Uterus (tissue), 2 donors: ENCODE measurements around the gene HCFC1.

ENCODE experiments used
- CTCF ChIP-seq, 4 experiments: fragments of 200-600 bp in 2 of 4; fragments of 450-650 bp in 2 of 4; sonication (generic) in 2 of 4; IDR thresholded peaks; one replicate each; pipeline ENCODE4 v1.5.1; 2016 to 2019; ENCODE audit warnings: antibody characterized with exemption in 4 of 4, mild to moderate bottlenecking in 2 of 4, moderate library complexity in 1 of 4
- POLR2A ChIP-seq, 2 donors: fragments of 450-650 bp; IDR thresholded peaks; one replicate each; pipeline ENCODE4 v1.6.1; 2016; ENCODE audit warnings: antibody characterized with exemption in 2 of 2, mild to moderate bottlenecking in 1 of 2, moderate library complexity in 1 of 2

DNA sequence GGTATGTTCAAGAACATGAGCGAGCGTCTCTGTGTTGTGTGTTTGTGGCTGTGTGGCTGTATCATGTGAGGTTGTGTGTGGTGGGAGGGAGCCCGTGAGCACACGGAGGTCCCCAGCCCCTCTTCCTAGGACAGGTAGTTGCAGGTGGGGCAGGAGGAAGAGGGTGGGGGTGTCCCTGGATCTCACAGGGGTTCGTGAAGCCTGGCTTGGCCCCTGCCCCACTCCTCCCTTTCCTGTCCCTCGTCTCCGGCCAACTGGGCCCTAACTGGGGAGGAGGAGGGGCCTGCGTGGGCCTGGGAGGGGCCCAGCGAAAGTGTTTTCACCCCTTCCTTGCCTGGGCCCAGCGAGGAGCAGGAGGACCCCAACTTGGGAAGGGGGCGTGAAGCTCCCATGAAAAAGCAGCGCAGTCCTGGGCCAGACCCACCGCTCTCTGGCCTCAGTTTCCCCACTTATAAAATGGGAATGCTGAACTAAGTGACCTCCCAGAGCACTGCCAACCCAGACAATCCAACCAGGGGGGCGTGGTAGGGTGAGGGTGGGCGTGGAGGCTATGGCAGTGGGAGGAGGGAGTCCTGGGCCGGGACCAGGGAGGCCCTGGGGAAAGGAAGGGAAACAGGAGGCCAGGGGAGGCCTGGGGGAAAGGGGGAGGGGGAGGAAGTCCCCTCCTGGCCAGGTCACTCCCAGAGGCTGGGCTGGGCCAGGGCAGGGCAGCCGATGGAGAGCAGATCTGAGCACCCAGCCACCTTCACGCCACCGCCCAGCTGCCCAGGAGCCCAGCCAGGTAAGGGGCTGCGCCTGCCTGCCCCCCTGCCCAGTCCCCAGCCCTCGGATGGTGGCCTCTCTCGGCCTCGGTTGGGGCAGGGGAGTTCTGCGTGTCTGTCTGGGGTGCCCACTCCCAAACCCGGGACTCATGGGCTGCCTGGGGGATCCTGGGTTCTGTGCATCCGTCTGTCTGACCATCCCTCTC is 67.3 kb downstream of the HCFC1 start, which contains the start of gene AVPR2:
- TF ChIP-seq CTCF (IDR thresholded peaks at IDR 0.05) (no peak), POLR2A (IDR thresholded peaks at IDR 0.05) (no peak)
